ENCODE measurements around the gene FKRP. TPM values are rescaled to one million over a fixed set of nuclear protein-coding genes. Genes with fewer than 3 reads are reported as not detected.
A peak's percentile ranks its signal among the peaks of the same experiment; 100 is the strongest.

Gene FKRP
- total and polyA plus RNA-seq, 4 experiments from 2014 or later: 3.0 to 28.9 (median 15.1) TPM

- no peaks in the 10 kb centered on the region for H3K9me3 ChIP-seq (ENCODE audit: control insufficient read depth in 1 of 2, low read length in 2 of 2)
- H3K27me3 Mint-ChIP-seq: no peaks in the 10 kb centered on the region
- H3K36me3 Mint-ChIP-seq: peaks cover 8 to 62% of the 10 kb centered on the region in 2 donors
- peaks cover 18% of the 10 kb centered on the region for H3K4me1 ChIP-seq (ENCODE audit: insufficient read depth, low read length)
- DNase-seq: no peak
- no peaks in the 10 kb centered on the region for H3K27me3 ChIP-seq (ENCODE audit: insufficient read depth, low read length)
- no peak overlapping the region for H3K4me3 Mint-ChIP-seq
- POLR2A ChIA-PET (ENCODE audit: partially characterized antibody): interaction anchor here (0.5 to 2.1 kb wide), 3 partner anchors 9 to 26 kb away, joined by 3 to 13 read pairs (median 6); no protein-coding TSS in a partner anchor
- peaks cover 13 to 26% (median 17%) of the 10 kb centered on the region in 4 donors for H3K4me1 Mint-ChIP-seq
- H3K4me3 ChIP-seq (ENCODE audit: low read length in 2 of 2): no peak overlapping the region
- no peak overlapping the region for H3K27ac Mint-ChIP-seq
- no peak overlapping the region for H3K27ac ChIP-seq (ENCODE audit: low read depth, low read length)
- no peaks in the 10 kb centered on the region for H3K9me3 Mint-ChIP-seq
- intact Hi-C loops (cut with micrococcal nuclease): no loop called here
- H3K36me3 ChIP-seq (ENCODE audit: insufficient read depth, low read length): peaks cover 53% of the 10 kb centered on the region
- CTCF ChIA-PET (ENCODE audit: partially characterized antibody): interaction anchor here (0.6 to 3.6 kb wide), 2 partner anchors 19 to 67 kb away, joined by 3 to 22 read pairs; no protein-coding TSS in a partner anchor
Observed at GRCh38 chr19:46723023-46723461, 22.8 kb upstream of the FKRP start.

GRCh38 chr19:46723471-46723870 lies 22.4 kb upstream of the FKRP start:
- no peak overlapping the region for H3K4me3 ChIP-seq (ENCODE audit: low read length in 2 of 2)
- Mint-ChIP-seq H3K36me3 (peaks cover 8 to 60% of the 10 kb centered on the region in 2 donors), H3K27ac (no peak overlapping the region), H3K27me3 (no peaks in the 10 kb centered on the region), H3K9me3 (no peaks in the 10 kb centered on the region), H3K4me3 (no peak overlapping the region), H3K4me1 (peaks cover 10 to 22% (median 13%) of the 10 kb centered on the region in 4 donors)
- H3K4me1 ChIP-seq (ENCODE audit: insufficient read depth, low read length): peaks cover 16% of the 10 kb centered on the region
- no peaks in the 10 kb centered on the region for H3K27me3 ChIP-seq (ENCODE audit: insufficient read depth, low read length)
- peaks cover 57% of the 10 kb centered on the region for H3K36me3 ChIP-seq (ENCODE audit: insufficient read depth, low read length)
- H3K9me3 ChIP-seq (ENCODE audit: control insufficient read depth in 1 of 2, low read length in 2 of 2): no peaks in the 10 kb centered on the region
- no peak for DNase-seq
- H3K27ac ChIP-seq (ENCODE audit: low read depth, low read length): no peak overlapping the region
- POLR2A ChIA-PET (ENCODE audit: partially characterized antibody): interaction anchor here (1.2 to 2.1 kb wide), 2 partner anchors 10 to 19 kb away, joined by 3 to 13 read pairs; no protein-coding TSS in a partner anchor
- CTCF ChIA-PET (ENCODE audit: partially characterized antibody): interaction anchor here (0.6 to 3.6 kb wide), 3 partner anchors 12 to 67 kb away, joined by 3 to 22 read pairs (median 4); no protein-coding TSS in a partner anchor
- intact Hi-C loops (cut with micrococcal nuclease): no loop called here

- no peak overlapping the region for H3K4me3 ChIP-seq (ENCODE audit: low read length in 2 of 2)
- Mint-ChIP-seq H3K27ac (no peak overlapping the region), H3K27me3 (no peaks in the 10 kb centered on the region), H3K4me3 (no peak overlapping the region), H3K9me3 (no peaks in the 10 kb centered on the region), H3K36me3 (peaks cover 15 to 64% of the 10 kb centered on the region in 2 donors), H3K4me1 (peaks cover 9 to 20% (median 12%) of the 10 kb centered on the region in 4 donors)
- H3K9me3 ChIP-seq (ENCODE audit: control insufficient read depth in 1 of 2, low read length in 2 of 2): no peaks in the 10 kb centered on the region
- no peak for DNase-seq
- ChIA-PET CTCF (ENCODE audit: partially characterized antibody) (interaction anchor here (3.6 kb wide), 1 partner anchor 21 kb away, joined by 22 read pairs; no protein-coding TSS in a partner anchor), POLR2A (ENCODE audit: partially characterized antibody) (interaction anchor here (2.1 kb wide), 1 partner anchor 11 kb away, joined by 13 read pairs; no protein-coding TSS in a partner anchor)
- peaks cover 64% of the 10 kb centered on the region for H3K36me3 ChIP-seq (ENCODE audit: insufficient read depth, low read length)
- no peak overlapping the region for H3K27ac ChIP-seq (ENCODE audit: low read depth, low read length)
- no peaks in the 10 kb centered on the region for H3K27me3 ChIP-seq (ENCODE audit: insufficient read depth, low read length)
- intact Hi-C loops (cut with micrococcal nuclease): no loop called here
- peaks cover 13% of the 10 kb centered on the region for H3K4me1 ChIP-seq (ENCODE audit: insufficient read depth, low read length)
Observed at GRCh38 chr19:46724468-46724867, 21.4 kb upstream of the FKRP start.

GRCh38 chr19:46725036-46725820 lies 20.6 kb upstream of the FKRP start:
- intact Hi-C loops (cut with micrococcal nuclease): no loop called here
- no peaks in the 10 kb centered on the region for H3K9me3 Mint-ChIP-seq
- no peak overlapping the region for H3K27ac Mint-ChIP-seq
- Histone ChIP-seq H3K4me3 (ENCODE audit: low read length in 2 of 2) (no peak overlapping the region), H3K27me3 (ENCODE audit: insufficient read depth, low read length) (no peaks in the 10 kb centered on the region), H3K9me3 (ENCODE audit: control insufficient read depth in 1 of 2, low read length in 2 of 2) (no peaks in the 10 kb centered on the region), H3K36me3 (ENCODE audit: insufficient read depth, low read length) (peaks cover 65% of the 10 kb centered on the region), H3K4me1 (ENCODE audit: insufficient read depth, low read length) (peaks cover 9% of the 10 kb centered on the region), H3K27ac (ENCODE audit: low read depth, low read length) (no peak overlapping the region)
- POLR2A ChIA-PET (ENCODE audit: partially characterized antibody): interaction anchor here (1.2 kb wide), 1 partner anchor 11 kb away, joined by 4 read pairs; no protein-coding TSS in a partner anchor
- CTCF ChIA-PET (ENCODE audit: partially characterized antibody): interaction anchor here (3.6 kb wide), 1 partner anchor 22 kb away, joined by 22 read pairs; no protein-coding TSS in a partner anchor
- peaks cover 8 to 14% (median 10%) of the 10 kb centered on the region in 4 donors for H3K4me1 Mint-ChIP-seq
- H3K36me3 Mint-ChIP-seq: peaks cover 15 to 70% of the 10 kb centered on the region in 2 donors
- no peaks in the 10 kb centered on the region for H3K27me3 Mint-ChIP-seq
- no peak overlapping the region for H3K4me3 Mint-ChIP-seq
- no peak for DNase-seq

- H3K27me3 ChIP-seq (ENCODE audit: insufficient read depth, low read length): no peaks in the 10 kb centered on the region
- no peaks in the 10 kb centered on the region for H3K9me3 Mint-ChIP-seq
Observed at GRCh38 chr19:46725859-46726393, 19.9 kb upstream of the FKRP start.

DNA sequence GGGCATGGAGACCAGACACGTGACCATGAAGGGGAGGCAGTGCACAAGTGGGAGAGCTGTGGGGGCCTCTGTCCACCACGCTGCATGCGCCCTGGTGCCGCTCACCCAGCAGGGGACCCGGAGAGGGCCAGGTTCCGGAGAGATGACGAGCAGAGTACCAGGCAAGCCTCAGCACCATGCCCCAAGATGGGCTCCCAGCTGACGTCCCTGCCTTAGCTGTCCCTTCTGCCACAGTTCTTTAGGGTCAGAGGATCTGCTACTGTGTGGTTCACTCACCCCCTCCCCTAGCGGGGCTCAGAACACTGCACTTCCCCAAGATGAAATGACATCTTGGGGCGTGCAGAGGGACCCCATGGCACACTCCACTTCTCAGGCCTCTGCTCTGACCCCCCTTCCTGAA lies 19.3 kb upstream of the FKRP start:
- no peak overlapping the region for H3K27ac ChIP-seq (ENCODE audit: low read depth, low read length)
- Mint-ChIP-seq H3K27me3 (no peaks in the 10 kb centered on the region), H3K9me3 (no peaks in the 10 kb centered on the region), H3K4me3 (no peak overlapping the region), H3K27ac (no peak overlapping the region), H3K36me3 (peaks cover 15 to 74% of the 10 kb centered on the region in 2 donors), H3K4me1 (peaks cover 8 to 10% (median 9%) of the 10 kb centered on the region in 4 donors)
- DNase-seq: no peak
- H3K27me3 ChIP-seq (ENCODE audit: insufficient read depth, low read length): no peaks in the 10 kb centered on the region
- intact Hi-C loops (cut with micrococcal nuclease): no loop called here
- peaks cover 74% of the 10 kb centered on the region for H3K36me3 ChIP-seq (ENCODE audit: insufficient read depth, low read length)
- no peak overlapping the region for H3K4me3 ChIP-seq (ENCODE audit: low read length in 2 of 2)
- ChIA-PET CTCF (ENCODE audit: partially characterized antibody) (interaction anchor here (3.1 to 6.1 kb wide), 4 partner anchors 17 to 112 kb away, joined by 11 to 173 read pairs (median 26); no protein-coding TSS in a partner anchor), POLR2A (ENCODE audit: partially characterized antibody) (interaction anchor here (0.7 to 6.3 kb wide), 3 partner anchors 15 to 22 kb away, joined by 3 to 72 read pairs (median 3); partner anchors contain the start of gene PRKD2)
- no peaks in the 10 kb centered on the region for H3K9me3 ChIP-seq (ENCODE audit: control insufficient read depth in 1 of 2, low read length in 2 of 2)
- peaks cover 9% of the 10 kb centered on the region for H3K4me1 ChIP-seq (ENCODE audit: insufficient read depth, low read length)

More at GRCh38 chr19:46725859-46726393, 19.9 kb upstream of the FKRP start:
- peaks cover 8 to 10% (median 9%) of the 10 kb centered on the region in 4 donors for H3K4me1 Mint-ChIP-seq
- H3K9me3 ChIP-seq (ENCODE audit: control insufficient read depth in 1 of 2, low read length in 2 of 2): no peaks in the 10 kb centered on the region
- ChIA-PET POLR2A (ENCODE audit: partially characterized antibody) (interaction anchor here (1.2 to 6.3 kb wide), 2 partner anchors 12 to 14 kb away, joined by 4 to 72 read pairs; partner anchors contain the start of gene PRKD2), CTCF (ENCODE audit: partially characterized antibody) (interaction anchor here (3.6 kb wide), 1 partner anchor 22 kb away, joined by 22 read pairs; no protein-coding TSS in a partner anchor)
- peaks cover 70% of the 10 kb centered on the region for H3K36me3 ChIP-seq (ENCODE audit: insufficient read depth, low read length)
- H3K36me3 Mint-ChIP-seq: peaks cover 12 to 73% of the 10 kb centered on the region in 2 donors
- H3K27ac ChIP-seq (ENCODE audit: low read depth, low read length): no peak overlapping the region
- H3K4me3 Mint-ChIP-seq: no peak overlapping the region
- H3K27ac Mint-ChIP-seq: peak overlapping the region in 3 of 7 donors; percentile 46 to 76 (median 65)
- no peak for DNase-seq
- intact Hi-C loops (cut with micrococcal nuclease): no loop called here
- peaks cover 9% of the 10 kb centered on the region for H3K4me1 ChIP-seq (ENCODE audit: insufficient read depth, low read length)
- H3K27me3 Mint-ChIP-seq: no peaks in the 10 kb centered on the region
- no peak overlapping the region for H3K4me3 ChIP-seq (ENCODE audit: low read length in 2 of 2)
